ENCODE measurements around the gene BRD3.

DNA sequence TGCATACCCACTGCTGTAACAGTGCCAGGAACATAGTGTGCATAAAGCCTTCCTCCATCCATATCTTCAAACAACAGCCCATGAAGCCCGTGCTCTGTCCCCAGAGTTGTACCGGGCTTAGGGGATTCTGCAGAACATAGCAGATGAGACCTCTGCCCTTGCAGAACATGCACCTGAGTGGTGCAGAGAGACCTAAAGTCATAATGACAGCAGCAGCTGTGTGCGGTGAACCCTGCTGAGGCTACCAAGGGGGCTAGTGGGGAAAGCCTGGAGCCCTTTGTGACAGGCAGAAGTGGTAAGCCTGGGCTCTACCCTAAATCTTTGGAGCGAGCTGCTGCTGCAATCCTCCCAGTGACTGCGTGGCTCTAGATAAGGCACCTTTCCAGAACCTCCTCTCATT lies 32.2 kb upstream of the BRD3 start:
- TF ChIP-seq, protein P1, sequence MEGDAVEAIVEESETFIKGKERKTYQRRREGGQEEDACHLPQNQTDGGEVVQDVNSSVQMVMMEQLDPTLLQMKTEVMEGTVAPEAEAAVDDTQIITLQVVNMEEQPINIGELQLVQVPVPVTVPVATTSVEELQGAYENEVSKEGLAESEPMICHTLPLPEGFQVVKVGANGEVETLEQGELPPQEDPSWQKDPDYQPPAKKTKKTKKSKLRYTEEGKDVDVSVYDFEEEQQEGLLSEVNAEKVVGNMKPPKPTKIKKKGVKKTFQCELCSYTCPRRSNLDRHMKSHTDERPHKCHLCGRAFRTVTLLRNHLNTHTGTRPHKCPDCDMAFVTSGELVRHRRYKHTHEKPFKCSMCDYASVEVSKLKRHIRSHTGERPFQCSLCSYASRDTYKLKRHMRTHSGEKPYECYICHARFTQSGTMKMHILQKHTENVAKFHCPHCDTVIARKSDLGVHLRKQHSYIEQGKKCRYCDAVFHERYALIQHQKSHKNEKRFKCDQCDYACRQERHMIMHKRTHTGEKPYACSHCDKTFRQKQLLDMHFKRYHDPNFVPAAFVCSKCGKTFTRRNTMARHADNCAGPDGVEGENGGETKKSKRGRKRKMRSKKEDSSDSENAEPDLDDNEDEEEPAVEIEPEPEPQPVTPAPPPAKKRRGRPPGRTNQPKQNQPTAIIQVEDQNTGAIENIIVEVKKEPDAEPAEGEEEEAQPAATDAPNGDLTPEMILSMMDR (IDR thresholded peaks at IDR 0.05), result no peak
- no peak for TF ChIP-seq POLR2AphosphoS5 (IDR thresholded peaks at IDR 0.05)
